ENCODE measurements around the gene GSN.

DNA sequence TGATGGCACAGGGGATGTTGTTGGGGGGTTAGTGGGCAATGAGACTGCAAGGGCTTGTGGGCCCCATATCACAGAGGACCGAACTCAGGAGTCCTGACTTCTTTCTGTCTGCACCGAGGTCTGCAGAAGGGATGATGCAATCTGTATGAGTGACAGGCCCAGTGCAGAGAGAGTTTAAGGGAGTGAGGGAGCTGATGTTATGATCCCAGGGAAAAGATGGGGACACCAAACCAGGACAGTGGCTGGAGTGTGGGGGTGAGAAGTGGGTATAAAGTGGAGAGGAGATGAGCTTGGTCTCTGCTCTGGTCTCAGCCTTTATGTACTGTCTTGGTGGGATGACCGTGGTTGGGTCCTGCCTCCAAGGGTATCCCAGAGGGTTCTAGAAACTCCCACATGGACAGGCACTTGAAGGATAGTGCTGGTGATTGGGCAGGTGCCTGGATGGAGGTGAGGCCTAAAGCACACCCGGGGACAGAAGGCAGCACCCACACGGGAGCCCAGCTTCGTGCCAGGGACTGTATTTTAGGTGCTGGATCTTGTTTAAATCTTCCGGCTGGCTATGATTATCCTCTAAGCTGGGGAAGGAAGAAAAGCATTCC is 21.9 kb downstream of the GSN start:
- TF ChIP-seq, protein P1, sequence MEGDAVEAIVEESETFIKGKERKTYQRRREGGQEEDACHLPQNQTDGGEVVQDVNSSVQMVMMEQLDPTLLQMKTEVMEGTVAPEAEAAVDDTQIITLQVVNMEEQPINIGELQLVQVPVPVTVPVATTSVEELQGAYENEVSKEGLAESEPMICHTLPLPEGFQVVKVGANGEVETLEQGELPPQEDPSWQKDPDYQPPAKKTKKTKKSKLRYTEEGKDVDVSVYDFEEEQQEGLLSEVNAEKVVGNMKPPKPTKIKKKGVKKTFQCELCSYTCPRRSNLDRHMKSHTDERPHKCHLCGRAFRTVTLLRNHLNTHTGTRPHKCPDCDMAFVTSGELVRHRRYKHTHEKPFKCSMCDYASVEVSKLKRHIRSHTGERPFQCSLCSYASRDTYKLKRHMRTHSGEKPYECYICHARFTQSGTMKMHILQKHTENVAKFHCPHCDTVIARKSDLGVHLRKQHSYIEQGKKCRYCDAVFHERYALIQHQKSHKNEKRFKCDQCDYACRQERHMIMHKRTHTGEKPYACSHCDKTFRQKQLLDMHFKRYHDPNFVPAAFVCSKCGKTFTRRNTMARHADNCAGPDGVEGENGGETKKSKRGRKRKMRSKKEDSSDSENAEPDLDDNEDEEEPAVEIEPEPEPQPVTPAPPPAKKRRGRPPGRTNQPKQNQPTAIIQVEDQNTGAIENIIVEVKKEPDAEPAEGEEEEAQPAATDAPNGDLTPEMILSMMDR (IDR thresholded peaks at IDR 0.05) = no peak
- TF ChIP-seq POLR2AphosphoS5 (IDR thresholded peaks at IDR 0.05; ENCODE audit: low read depth, low read length) = no peak
- no peak for TF ChIP-seq SIN3A (IDR thresholded peaks at IDR 0.05; ENCODE audit: borderline replicate concordance, insufficient read depth, low read depth, low read length)
- TF ChIP-seq TCF7L2 (IDR thresholded peaks at IDR 0.05; ENCODE audit: low read depth, low read length) = no peak
